CD14-positive monocyte (primary cell): ENCODE results near the gene FAM180B. TPM values are rescaled to one million over a fixed set of nuclear protein-coding genes. Genes with fewer than 3 reads are reported as not detected.
"Not testable (repeated sequence)": the region's sequence is repeated elsewhere in the genome, so short reads cannot be mapped to it uniquely, and the experiment has no call there.

ENCODE experiments used
- DNase-seq, 3 donors: peaks; one replicate each; pipeline ENCODE4 v3.0.0-alpha.2; 2011 to 2022
- H2AFZ ChIP-seq: 2 replicates; pipeline ENCODE4 v1.6.0; 2012; ENCODE audit warnings: mild to moderate bottlenecking, low read depth, low read length, inconsistent platforms; ENCODE audit not compliant: insufficient read depth, poor library complexity, severe bottlenecking
- H3K27ac ChIP-seq, 2 donors: 1 replicate in 1 of 2; 2 replicates in 1 of 2; pipeline ENCODE4 v1.5.1; 2012 to 2013; ENCODE audit warnings: low read length in 2 of 2, control low read depth in 1 of 2, inconsistent platforms in 1 of 2, low read depth in 1 of 2, mild to moderate bottlenecking in 1 of 2
- H3K27me3 ChIP-seq, 2 donors: one replicate each; pipeline versions ENCODE4 v1.6.0 to v1.6.1; 2011 to 2013; ENCODE audit warnings: low read length in 2 of 2; ENCODE audit not compliant: control insufficient read depth in 2 of 2, insufficient read depth in 2 of 2
- H3K36me3 ChIP-seq, 2 donors: replicated peaks in 1 of 2; 1 replicate in 1 of 2; 2 replicates in 1 of 2; pipeline versions ENCODE4 v1.5.1 to v1.6.1; 2012 to 2013; ENCODE audit warnings: low read length in 2 of 2, control low read depth in 1 of 2, inconsistent platforms in 1 of 2, mild to moderate bottlenecking in 1 of 2; ENCODE audit not compliant: insufficient read depth in 2 of 2, control insufficient read depth in 1 of 2
- H3K4me1 ChIP-seq, 2 donors: 1 replicate in 1 of 2; 2 replicates in 1 of 2; pipeline versions ENCODE4 v1.5.1 to v1.6.1; 2012 to 2013; ENCODE audit warnings: low read length in 2 of 2, control low read depth in 1 of 2, inconsistent platforms in 1 of 2, mild to moderate bottlenecking in 1 of 2, moderate library complexity in 1 of 2; ENCODE audit not compliant: insufficient read depth in 2 of 2, control insufficient read depth in 1 of 2
- H3K4me2 ChIP-seq: replicated peaks from 2 replicates; pipeline ENCODE3; 2012; ENCODE audit warnings: low read length, moderate library complexity, mild to moderate bottlenecking; ENCODE audit not compliant: poor library complexity, severe bottlenecking; ENCODE audit errors: extremely low read depth
- H3K4me3 ChIP-seq, 3 experiments: fragments of 200-600 bp in 1 of 3; sonication (generic) in 1 of 3; replicated peaks in 1 of 3; 1 replicate in 2 of 3; 2 replicates in 1 of 3; pipeline ENCODE4 v1.5.1; 2011 to 2013; ENCODE audit warnings: low read length in 3 of 3, mild to moderate bottlenecking in 3 of 3, control low read depth in 2 of 3, low read depth in 2 of 3, inconsistent platforms in 1 of 3, moderate library complexity in 1 of 3
- H3K79me2 ChIP-seq: 2 replicates; pipeline ENCODE4 v1.6.0; 2012; ENCODE audit warnings: mild to moderate bottlenecking, control low read depth, inconsistent platforms, low read length, moderate library complexity; ENCODE audit not compliant: insufficient read depth
- H3K9ac ChIP-seq: 2 replicates; pipeline ENCODE4 v1.6.0; 2017; ENCODE audit warnings: low read length, mild to moderate bottlenecking; ENCODE audit not compliant: insufficient read depth, poor library complexity, severe bottlenecking
- H3K9me3 ChIP-seq, 2 donors: replicated peaks in 1 of 2; 1 replicate in 1 of 2; 2 replicates in 1 of 2; pipeline versions ENCODE4 v1.5.1 to v1.6.1; 2012 to 2013; ENCODE audit warnings: low read length in 2 of 2, control low read depth in 1 of 2; ENCODE audit not compliant: control insufficient read depth in 1 of 2, insufficient read depth in 1 of 2
- H4K20me1 ChIP-seq: 2 replicates; pipeline ENCODE4 v1.6.0; 2012; ENCODE audit warnings: mild to moderate bottlenecking, low read length, control low read depth, moderate library complexity; ENCODE audit not compliant: insufficient read depth
- H3K27ac Mint-ChIP-seq, 7 donors: one replicate each; pipeline ENCODE4 v1.8.0; 2020; ENCODE audit warnings: mild to moderate bottlenecking in 7 of 7, mixed read lengths in 7 of 7, moderate library complexity in 6 of 7, inconsistent platforms in 2 of 7
- H3K27me3 Mint-ChIP-seq, 3 donors: one replicate each; pipeline ENCODE4 v1.8.0; 2021 to 2022; ENCODE audit warnings: low read depth in 3 of 3, mild to moderate bottlenecking in 3 of 3, mixed read lengths in 3 of 3, moderate library complexity in 3 of 3, inconsistent platforms in 1 of 3
- H3K36me3 Mint-ChIP-seq, 2 donors: one replicate each; pipeline ENCODE4 v1.8.0; 2020; ENCODE audit warnings: mixed read lengths in 2 of 2, inconsistent platforms in 1 of 2, mild to moderate bottlenecking in 1 of 2
- H3K4me1 Mint-ChIP-seq: one replicate; pipeline ENCODE4 v1.8.0; 2020; ENCODE audit warnings: mild to moderate bottlenecking, mixed read lengths
- H3K4me3 Mint-ChIP-seq, 2 donors: one replicate each; pipeline ENCODE4 v1.8.0; 2020; ENCODE audit warnings: mild to moderate bottlenecking in 2 of 2, mixed read lengths in 2 of 2, moderate library complexity in 1 of 2
- H3K9me3 Mint-ChIP-seq, 7 donors: one replicate each; pipeline ENCODE4 v1.8.0; 2020 to 2022; ENCODE audit warnings: mixed read lengths in 7 of 7, mild to moderate bottlenecking in 6 of 7, moderate library complexity in 6 of 7, inconsistent platforms in 2 of 7
- WGBS: methylation state at CpG from one replicate; pipeline ENCODE4 v1.1.5; 2013; ENCODE audit warnings: missing lambda C conversion rate; ENCODE audit not compliant: insufficient coverage; 5-methylcytosine and 5-hydroxymethylcytosine counted together
- intact Hi-C, 2 donors: fragments of 100-400 bp; cut with micrococcal nuclease; formaldehyde crosslinking; loops; one replicate each; pipeline versions ENCODE4 v1.15.0 to v1.15.1; 2023
- polyA plus RNA-seq, 3 donors: library from polyadenylated mRNA; depleted of rRNA in 1 of 3; unstranded in 2 of 3; stranded (reverse) in 1 of 3; fragments of 300-500 nt in 2 of 3; fragments of >200 nt in 1 of 3; fragmentation: Illumina TruSeq in 2 of 3; gene quantifications; 1 replicate in 2 of 3; 2 replicates in 1 of 3; pipeline ENCODE4 v1.2.3, GENCODE V29; 2012 to 2021
- TF ChIP-seq, protein P1 (sequence below): fragments of 200-600 bp; IDR thresholded peaks from one replicate; pipeline ENCODE4 v1.8.0; 2022; ENCODE audit warnings: antibody characterized with exemption, mild to moderate bottlenecking

FAM180B gene
- polyA plus RNA-seq, 3 donors = 0.13 TPM; not detected in 2

GRCh38 chr11:47541070-47541469, 45.4 kb upstream of the FAM180B start:
- DNase-seq = no peak
- TF ChIP-seq, protein P1, sequence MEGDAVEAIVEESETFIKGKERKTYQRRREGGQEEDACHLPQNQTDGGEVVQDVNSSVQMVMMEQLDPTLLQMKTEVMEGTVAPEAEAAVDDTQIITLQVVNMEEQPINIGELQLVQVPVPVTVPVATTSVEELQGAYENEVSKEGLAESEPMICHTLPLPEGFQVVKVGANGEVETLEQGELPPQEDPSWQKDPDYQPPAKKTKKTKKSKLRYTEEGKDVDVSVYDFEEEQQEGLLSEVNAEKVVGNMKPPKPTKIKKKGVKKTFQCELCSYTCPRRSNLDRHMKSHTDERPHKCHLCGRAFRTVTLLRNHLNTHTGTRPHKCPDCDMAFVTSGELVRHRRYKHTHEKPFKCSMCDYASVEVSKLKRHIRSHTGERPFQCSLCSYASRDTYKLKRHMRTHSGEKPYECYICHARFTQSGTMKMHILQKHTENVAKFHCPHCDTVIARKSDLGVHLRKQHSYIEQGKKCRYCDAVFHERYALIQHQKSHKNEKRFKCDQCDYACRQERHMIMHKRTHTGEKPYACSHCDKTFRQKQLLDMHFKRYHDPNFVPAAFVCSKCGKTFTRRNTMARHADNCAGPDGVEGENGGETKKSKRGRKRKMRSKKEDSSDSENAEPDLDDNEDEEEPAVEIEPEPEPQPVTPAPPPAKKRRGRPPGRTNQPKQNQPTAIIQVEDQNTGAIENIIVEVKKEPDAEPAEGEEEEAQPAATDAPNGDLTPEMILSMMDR = no peak
- Histone ChIP-seq H3K27me3 (no peaks in the 10 kb centered on the region), H2AFZ (no peak overlapping the region), H3K79me2 (peaks cover 100% of the 10 kb centered on the region), H3K9ac (no peak overlapping the region), H3K27ac (peak overlapping the region in 1 of 2 donors; percentile 67), H3K36me3 (peaks cover 0 to 16% of the 10 kb centered on the region in 2 donors), H3K4me1 (peaks cover 3 to 19% of the 10 kb centered on the region in 2 donors), H3K9me3 (no peaks in the 10 kb centered on the region), H4K20me1 (peaks cover 96% of the 10 kb centered on the region), H3K4me3 (no peak overlapping the region), H3K4me2 (no peak overlapping the region)
- H3K9me3 Mint-ChIP-seq = no peaks in the 10 kb centered on the region
- peaks cover 3 to 26% of the 10 kb centered on the region in 2 donors for H3K36me3 Mint-ChIP-seq
- H3K4me3 Mint-ChIP-seq = no peak overlapping the region
- intact Hi-C loops = no loop called here
- peak overlapping the region; percentile 54 to 89 (median 79) for H3K27ac Mint-ChIP-seq
- H3K4me1 Mint-ChIP-seq = peaks cover 41% of the 10 kb centered on the region
- peaks cover 0 to 2% (median 0%) of the 10 kb centered on the region in 3 donors for H3K27me3 Mint-ChIP-seq
- WGBS = no CpG with 5 or more reads among the region's 2 CpGs

DNA sequence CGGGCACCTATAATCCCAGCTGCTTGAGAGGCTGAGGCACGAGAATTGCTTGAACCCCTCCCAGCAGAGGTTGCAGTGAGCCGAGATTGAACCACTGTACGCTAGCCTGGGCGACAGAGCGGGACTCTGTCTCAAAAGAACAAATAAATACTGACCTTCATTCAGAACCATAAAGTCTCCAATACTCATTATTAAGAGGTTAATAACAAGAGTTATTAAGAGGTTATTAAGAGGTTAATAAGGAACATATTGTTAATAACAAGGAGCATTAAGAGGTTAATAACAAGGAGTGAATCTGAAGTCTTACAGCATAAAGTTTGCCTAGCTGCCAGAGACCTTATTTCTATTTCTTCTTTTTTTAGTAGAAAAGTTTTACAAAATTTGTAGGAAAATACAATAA, 41.2 kb upstream of the FAM180B start:
- Histone ChIP-seq H3K36me3 (peaks cover 2 to 10% of the 10 kb centered on the region in 2 donors), H3K27ac (peak overlapping the region in 1 of 2 donors; percentile 2), H3K79me2 (peaks cover 100% of the 10 kb centered on the region), H3K4me2 (no peak overlapping the region), H3K4me3 (no peak overlapping the region), H3K27me3 (no peaks in the 10 kb centered on the region), H3K4me1 (peaks cover 36 to 44% of the 10 kb centered on the region in 2 donors), H2AFZ (no peak overlapping the region), H3K9ac (no peak overlapping the region), H3K9me3 (no peaks in the 10 kb centered on the region), H4K20me1 (peaks cover 74% of the 10 kb centered on the region)
- intact Hi-C loops = no loop called here
- no CpG with 5 or more reads among the region's 6 CpGs for WGBS
- H3K4me1 Mint-ChIP-seq = peaks cover 49% of the 10 kb centered on the region
- TF ChIP-seq, protein P1 = no peak
- H3K27me3 Mint-ChIP-seq = peaks cover 0 to 2% (median 0%) of the 10 kb centered on the region in 3 donors
- H3K27ac Mint-ChIP-seq = no peak overlapping the region
- no peaks in the 10 kb centered on the region for H3K9me3 Mint-ChIP-seq
- no peak overlapping the region for H3K4me3 Mint-ChIP-seq
- no peak for DNase-seq
- H3K36me3 Mint-ChIP-seq = peaks cover 11 to 27% of the 10 kb centered on the region in 2 donors

DNA sequence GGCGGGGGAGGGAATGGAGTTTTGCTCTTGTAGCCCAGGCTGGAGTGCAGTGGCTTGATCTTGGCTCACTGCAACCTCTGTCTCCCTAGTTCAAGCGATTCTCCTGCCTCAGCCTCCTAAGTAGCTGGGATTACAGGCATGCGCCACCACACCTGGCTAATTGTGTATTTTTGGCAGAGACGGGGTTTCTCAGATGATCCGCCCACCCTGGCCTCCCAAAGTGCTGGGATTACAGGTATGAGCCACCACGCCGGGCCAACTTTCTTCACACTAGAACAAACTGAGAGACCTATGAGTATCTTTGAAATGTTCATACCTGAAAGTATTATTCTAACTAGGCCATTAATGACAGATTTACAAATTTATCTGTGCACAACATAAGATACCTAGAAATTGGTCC, 40.2 kb upstream of the FAM180B start:
- H3K27me3 ChIP-seq, H3K9me3 ChIP-seq, H3K4me3 Mint-ChIP-seq, H2AFZ ChIP-seq, H3K27me3 Mint-ChIP-seq, H3K4me3 ChIP-seq, H3K9me3 Mint-ChIP-seq, H3K9ac ChIP-seq, DNase-seq, intact Hi-C loops, H3K4me2 ChIP-seq: not testable (repeated sequence)
- peaks cover 49% of the 10 kb centered on the region for H3K4me1 Mint-ChIP-seq
- Histone ChIP-seq H3K27ac (peak overlapping the region in 1 of 2 donors; percentile 81), H3K36me3 (peaks cover 2 to 10% of the 10 kb centered on the region in 2 donors), H4K20me1 (peaks cover 73% of the 10 kb centered on the region), H3K79me2 (peaks cover 100% of the 10 kb centered on the region), H3K4me1 (peaks cover 43 to 46% of the 10 kb centered on the region in 2 donors)
- H3K36me3 Mint-ChIP-seq = peaks cover 13 to 22% of the 10 kb centered on the region in 2 donors
- 86% methylated on average over 5 of the region's 7 CpGs for WGBS
- peak overlapping the region in 5 of 7 donors; percentile 33 to 98 (median 54) for H3K27ac Mint-ChIP-seq
